HL-60 (cell line): ENCODE measurements around the gene MRPL37.

Experiments used
- DNase-seq, 2 experiments: peaks; one replicate each; pipeline ENCODE4 v3.0.0-alpha.2; 2010 to 2020; ENCODE audit warnings: low read depth in 1 of 2, low spot score in 1 of 2
- H3K27ac ChIP-seq: fragments of 250-450 bp; sonication (Bioruptor Pico); replicated peaks from 2 replicates; pipeline ENCODE4 v1.5.1; 2020; ENCODE audit warnings: mild to moderate bottlenecking, moderate library complexity
- H3K27me3 ChIP-seq: fragments of 250-450 bp; sonication (Bioruptor Pico); 2 replicates; pipeline ENCODE4 v1.5.1; 2021; ENCODE audit warnings: mild to moderate bottlenecking, moderate library complexity; ENCODE audit not compliant: insufficient read depth, poor library complexity, severe bottlenecking
- H3K4me3 ChIP-seq: replicated peaks from 2 replicates; pipeline ENCODE4 v1.5.1; 2011; ENCODE audit warnings: mild to moderate bottlenecking, control low read depth, low read length; ENCODE audit not compliant: insufficient read depth
- CTCF ChIP-seq: IDR thresholded peaks from one replicate; pipeline ENCODE4 v1.5.1; 2011; ENCODE audit warnings: low read length, control low read depth, inconsistent platforms; ENCODE audit not compliant: insufficient read depth
- GABPA ChIP-seq: IDR thresholded peaks from 2 replicates; pipeline ENCODE4 v1.6.1; 2012; ENCODE audit warnings: low read depth
- POLR2AphosphoS5 ChIP-seq: IDR thresholded peaks from 2 replicates; pipeline ENCODE4 v1.6.1; 2012; ENCODE audit warnings: low read depth
- REST ChIP-seq: IDR thresholded peaks from 2 replicates; pipeline ENCODE4 v1.6.1; 2012; ENCODE audit warnings: low read depth; ENCODE audit not compliant: insufficient replicate concordance
- SPI1 ChIP-seq: IDR thresholded peaks from 2 replicates; pipeline ENCODE4 v1.6.1; 2012; ENCODE audit warnings: low read depth, mild to moderate bottlenecking, borderline replicate concordance

The MRPL37 gene

GRCh38 chr1:54193453-54193852, 6.5 kb upstream of the MRPL37 start:
- DNase-seq = no peak
- H3K27ac ChIP-seq = no peak overlapping the region
- H3K27me3 ChIP-seq = no peaks in the 10 kb centered on the region
- TF ChIP-seq POLR2AphosphoS5 (no peak), CTCF (no peak), SPI1 (no peak), GABPA (no peak), REST (no peak)
- H3K4me3 ChIP-seq = no peak overlapping the region

- no peak for TF ChIP-seq SPI1
- no peak for TF ChIP-seq CTCF
- TF ChIP-seq REST = no peak
- TF ChIP-seq POLR2AphosphoS5 = no peak
- TF ChIP-seq GABPA = no peak
- DNase-seq = peak in 1 of 2 experiments; percentile 20
- Histone ChIP-seq H3K27me3 (no peaks in the 10 kb centered on the region), H3K4me3 (peak overlapping the region; percentile 84), H3K27ac (peak overlapping the region; percentile 77)
Observed at GRCh38 chr1:54199151-54199764, 709 bp upstream of the MRPL37 start.

GRCh38 chr1:54200519-54200997, 591 bp downstream of the MRPL37 start:
- Histone ChIP-seq H3K27me3 (no peaks in the 10 kb centered on the region), H3K27ac (peak overlapping the region; percentile 77), H3K4me3 (peak overlapping the region; percentile 84)
- no peak for DNase-seq
- TF ChIP-seq POLR2AphosphoS5 (no peak), GABPA (no peak), CTCF (no peak), REST (no peak), SPI1 (no peak)
